NK-92 (cell line): ENCODE results near the gene CTBP2.

Experiments used
- DNase-seq: peaks from one replicate; lab custom pipeline; 2025; ENCODE audit not compliant: unreplicated experiment; lab: John Stamatoyannopoulos, UW

CTBP2 gene

DNA sequence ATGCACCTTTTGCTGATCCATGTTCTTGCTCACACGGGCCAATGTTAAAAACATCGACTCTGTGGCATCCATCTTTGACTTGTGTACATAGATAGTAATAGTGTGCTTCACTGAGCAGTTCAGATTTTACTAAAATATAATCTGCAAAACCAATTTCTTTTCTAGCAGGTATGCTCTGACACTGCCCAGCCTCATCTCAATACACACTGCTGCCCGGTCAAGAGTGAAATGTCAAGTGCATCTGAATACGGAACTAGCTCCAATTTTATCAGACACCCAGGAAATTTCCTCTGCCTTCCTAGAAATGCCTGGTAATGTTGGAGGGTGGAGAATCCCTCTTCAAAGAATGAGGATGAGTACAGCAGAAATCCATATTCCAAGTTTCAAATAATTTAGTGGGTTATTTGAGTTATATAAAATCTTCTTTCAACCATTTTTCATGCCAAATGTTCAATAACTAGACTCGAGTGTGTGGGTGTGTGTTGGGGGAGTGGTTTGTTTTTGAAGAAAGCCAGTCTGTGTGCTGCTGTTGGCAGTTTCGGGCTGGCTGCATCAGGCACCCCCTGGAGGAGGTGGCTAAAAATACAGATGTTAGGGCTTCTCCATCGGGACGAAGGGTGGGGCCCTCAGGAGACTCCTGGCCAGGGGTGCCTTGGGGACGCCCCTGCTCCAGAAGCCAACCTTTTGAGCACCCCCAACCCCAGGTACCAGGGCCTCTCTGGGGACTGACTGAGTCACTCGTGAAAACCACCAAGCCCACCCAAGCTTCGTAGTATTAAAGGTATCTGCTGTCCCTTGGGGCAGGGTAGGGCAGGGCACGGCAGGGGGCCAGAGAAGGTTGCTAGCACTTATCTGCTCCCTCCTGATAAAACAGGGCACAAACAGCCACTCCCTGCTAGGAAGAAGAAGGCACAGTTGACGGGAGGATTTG is 15.4 kb downstream of the CTBP2 start:
- no peak for DNase-seq

DNA sequence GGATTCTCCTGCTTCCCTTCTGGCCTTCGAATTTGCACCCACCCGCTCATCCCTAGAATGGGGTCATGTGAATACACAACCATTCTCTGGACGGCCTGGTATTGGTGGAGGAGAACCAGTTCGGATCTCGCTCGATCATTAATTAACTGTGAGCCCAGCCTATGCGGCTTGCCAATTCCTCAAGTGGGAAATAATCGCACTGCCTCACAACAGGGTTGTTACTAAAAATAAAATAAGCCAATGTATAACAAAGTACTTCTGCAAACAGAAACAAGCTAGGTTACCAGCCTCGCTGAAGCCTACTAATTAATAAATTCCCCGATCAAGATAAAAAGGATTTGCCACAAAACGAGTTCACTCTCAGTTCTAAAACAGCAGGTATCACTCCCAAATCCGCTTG is 16.2 kb downstream of the CTBP2 start:
- DNase-seq: no peak

DNA sequence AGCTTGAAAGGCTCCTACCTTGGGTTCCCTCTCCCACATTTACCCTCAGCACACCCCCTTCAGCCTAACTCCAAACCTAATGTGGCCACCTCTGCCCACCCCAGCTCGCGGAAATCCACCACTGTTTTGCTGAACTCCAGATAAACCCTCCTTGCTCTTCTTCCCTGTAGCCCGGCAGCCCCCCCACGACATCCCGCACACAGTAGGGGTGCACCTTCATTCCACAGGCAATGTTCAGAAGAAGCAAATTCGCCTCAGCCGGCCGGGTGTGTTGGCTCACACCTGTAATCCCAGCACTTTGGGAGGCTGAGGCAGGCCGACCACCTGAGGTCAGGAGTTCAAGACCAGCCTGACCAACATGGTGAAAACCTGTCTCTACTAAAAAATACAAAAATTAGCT is 17.4 kb downstream of the CTBP2 start:
- no peak for DNase-seq

DNA sequence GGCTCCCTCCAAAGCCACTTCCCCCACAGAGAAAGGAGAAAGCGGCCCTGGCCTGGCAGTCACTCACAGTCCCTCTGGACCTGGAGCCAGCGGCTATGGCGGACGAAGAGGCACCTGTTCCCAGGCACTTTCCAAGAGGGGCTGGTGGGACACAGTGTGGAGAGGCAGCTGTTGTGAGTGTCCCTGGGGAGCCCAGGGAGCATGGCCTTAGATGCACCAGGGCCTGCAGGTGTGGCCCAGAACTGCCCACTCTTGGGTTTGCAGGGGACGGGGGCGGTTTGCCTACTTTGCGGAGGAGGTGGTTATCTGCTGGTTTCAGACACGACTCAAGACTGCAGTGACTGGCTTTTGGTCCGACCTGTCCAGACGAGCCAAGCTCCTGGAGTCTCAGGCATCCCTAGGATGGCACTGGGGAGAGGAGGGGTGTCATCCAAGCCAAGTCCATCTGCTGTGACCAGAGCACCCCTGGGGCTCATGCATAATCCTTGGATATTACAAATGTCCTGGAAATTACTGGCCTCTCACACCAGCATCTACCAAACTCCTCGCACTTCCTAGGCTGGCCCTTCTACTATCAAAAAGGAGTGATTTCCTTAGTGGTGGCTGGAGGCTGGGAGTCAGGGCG is 18.4 kb downstream of the CTBP2 start:
- no peak for DNase-seq

DNA sequence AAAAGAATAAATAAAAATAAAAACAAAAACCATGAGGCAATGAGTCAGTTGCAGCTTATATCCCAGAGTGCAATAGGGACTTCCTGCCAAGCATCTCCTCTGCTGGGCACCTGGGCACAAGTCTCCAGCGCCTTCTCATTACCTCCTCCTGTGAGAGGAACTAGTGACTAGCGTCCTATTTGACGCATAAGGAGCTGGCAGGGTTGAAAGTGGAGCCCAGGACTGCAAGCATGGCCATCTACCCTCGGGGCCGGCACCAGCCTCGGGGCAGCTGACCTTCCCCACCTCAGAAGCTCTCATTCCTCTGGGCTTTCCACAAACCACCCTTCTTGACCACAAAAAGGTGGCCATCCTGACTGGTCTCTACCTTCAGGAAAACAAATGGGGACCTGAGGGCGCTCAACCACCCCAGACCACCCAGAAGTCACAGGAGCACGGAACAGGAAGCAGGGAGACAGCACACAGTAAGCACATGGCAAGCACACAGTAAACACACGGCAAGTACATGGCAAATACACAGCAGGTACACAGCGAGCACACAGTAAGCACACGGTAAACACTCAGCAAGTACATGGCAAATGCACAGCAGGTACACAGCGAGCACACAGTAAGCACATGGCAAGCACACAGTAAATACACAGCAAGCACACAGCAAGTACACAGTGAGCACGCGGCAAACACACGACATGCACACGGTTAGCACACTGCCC is 19.1 kb downstream of the CTBP2 start:
- DNase-seq: no peak

DNA sequence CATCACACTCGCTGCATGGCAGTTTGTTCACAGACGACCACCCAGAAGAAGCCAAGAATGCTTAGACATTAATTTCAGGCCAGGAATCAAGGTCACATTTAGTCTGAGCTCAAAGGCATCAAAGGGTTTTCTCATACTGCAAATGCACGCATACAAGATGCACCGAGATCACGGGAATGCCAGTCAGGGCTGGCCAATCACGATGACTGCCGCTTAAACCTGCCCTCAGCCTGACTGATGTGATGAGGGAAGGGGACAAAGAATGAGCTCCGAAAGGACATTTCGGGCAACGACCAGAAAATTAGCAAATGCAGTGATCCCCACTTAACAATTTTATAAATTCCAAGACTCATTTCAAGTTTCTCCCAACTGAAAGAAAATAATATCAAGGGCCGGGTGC is 20.2 kb downstream of the CTBP2 start:
- no peak for DNase-seq

DNA sequence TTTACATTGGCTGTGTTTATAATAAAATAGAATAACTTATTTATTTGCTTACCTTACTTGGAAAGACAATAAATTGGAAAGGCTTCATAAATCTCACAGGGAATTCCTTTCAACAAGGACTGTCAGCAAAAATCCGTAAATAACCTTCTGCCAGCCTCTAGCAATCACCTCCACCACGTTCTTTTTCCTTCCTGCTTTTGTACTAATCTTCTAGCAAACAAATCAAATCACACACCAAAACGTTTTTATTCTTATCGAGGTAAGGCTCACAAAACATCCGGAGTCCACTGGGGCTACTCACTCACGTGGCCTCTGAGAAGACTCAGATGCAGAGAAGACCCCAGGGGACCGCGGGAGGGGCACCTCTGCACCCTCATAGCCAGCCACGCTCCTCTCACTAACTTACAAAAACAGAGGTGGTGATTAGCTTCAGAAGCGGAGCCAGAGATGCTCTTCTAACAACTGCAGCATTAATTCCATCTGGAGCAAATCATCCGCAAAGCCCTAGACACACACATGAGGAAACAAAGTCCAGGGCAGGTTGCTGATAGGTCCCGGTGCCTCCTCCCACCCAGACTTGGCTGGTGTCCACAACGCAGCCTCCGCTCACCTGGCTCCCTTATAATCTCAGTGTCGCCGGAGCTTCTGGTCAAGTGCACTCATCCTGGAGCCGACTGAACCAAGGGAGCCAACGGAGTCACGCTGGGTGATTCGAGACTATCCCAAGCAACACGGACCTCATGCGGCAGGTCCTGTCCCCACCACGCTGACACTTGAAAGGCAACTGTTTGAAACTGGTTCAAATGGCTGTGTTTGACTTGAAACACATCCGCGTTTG is 22.5 kb downstream of the CTBP2 start:
- no peak for DNase-seq

DNA sequence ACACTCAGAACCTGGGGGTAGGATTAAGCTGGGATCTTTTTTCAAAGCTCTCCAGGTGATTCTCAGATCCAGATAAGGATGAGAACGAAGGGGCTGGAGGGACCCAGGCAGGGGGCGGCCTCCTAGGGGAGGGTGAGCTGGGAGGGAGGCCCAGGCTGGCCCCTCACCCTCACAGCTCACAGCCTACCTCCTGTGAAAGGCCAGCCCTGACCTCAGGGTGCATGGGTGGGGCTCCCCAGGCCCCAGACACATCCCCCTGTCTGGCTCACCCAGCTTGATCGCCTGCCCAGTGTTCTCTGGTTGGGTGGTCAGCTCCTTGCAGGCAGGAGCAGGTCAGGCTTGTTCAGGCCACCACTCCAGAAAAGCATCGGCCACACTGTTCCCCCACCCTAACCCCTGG is 24.3 kb downstream of the CTBP2 start:
- DNase-seq: no peak

DNA sequence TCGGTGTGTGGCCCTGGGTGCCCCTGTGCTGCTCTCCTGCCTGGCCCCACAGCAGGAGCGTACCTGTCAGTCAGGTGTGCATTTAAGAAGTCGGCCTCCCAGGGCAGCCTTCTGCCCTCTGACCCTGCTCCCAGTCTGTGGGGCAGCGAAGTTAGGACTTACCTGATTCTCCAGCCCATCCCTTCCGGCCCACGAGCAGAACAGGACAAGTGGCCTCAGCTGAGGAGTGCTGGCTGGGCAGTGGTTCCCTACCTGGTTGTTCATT is 24.7 kb downstream of the CTBP2 start:
- DNase-seq: no peak

DNA sequence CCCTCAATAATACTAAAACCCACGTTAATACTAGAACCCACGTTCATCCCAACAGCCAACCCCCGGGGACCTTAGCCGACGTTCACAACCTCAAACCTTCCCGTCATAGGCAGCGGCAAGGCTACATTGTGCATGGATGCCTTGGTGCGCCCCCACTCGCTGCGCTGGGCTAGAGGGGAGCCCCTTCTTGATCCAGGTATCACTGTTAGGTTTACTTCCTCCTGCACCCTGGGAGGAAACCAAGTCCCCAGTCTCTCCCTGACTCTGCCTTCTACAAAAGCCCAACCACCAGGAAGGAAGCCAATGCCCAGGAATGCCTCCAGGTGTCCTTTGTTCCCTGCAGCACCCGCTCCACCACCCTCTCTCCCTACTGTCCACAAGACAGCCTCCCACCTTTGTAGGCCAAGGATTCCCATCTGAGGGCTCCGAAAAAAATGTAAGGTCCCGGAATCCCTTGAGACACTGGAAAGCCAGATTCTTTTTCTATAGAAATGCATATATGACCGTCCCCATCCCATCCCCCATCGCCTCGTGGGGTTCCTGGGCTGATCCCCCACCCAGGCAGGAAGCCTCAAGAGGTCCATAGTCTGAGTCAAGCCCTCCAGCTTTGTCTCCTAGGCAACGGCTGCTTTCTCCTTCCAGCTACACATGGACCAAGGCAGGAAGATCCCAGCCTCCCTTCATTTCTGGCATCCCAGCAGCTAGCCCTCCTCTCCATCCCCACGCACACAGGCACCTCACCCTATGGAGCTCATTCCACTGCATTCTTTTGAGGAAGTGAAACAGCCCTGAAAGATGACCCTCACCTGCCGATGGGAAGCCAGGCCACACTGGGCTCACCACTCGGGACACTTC is 25.2 kb downstream of the CTBP2 start:
- no peak for DNase-seq

DNA sequence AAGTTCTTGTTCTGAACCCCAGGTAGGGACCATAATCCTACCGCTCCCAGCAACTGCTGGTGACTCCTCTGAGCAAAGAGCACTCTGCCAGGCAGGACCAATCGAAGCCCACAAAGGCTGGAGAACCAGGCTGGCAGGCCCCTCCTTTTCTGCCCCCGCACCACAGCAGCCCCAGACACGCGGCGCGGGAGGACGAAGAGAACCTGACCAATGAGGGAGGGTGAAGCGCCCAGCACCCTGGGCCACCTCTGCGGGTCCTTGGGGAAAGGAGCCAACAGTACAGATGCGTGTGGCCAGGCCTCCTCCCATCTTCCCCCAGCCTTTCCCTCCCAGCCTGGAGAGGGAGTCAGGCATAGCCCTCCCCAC is 25.9 kb downstream of the CTBP2 start:
- DNase-seq: no peak

DNA sequence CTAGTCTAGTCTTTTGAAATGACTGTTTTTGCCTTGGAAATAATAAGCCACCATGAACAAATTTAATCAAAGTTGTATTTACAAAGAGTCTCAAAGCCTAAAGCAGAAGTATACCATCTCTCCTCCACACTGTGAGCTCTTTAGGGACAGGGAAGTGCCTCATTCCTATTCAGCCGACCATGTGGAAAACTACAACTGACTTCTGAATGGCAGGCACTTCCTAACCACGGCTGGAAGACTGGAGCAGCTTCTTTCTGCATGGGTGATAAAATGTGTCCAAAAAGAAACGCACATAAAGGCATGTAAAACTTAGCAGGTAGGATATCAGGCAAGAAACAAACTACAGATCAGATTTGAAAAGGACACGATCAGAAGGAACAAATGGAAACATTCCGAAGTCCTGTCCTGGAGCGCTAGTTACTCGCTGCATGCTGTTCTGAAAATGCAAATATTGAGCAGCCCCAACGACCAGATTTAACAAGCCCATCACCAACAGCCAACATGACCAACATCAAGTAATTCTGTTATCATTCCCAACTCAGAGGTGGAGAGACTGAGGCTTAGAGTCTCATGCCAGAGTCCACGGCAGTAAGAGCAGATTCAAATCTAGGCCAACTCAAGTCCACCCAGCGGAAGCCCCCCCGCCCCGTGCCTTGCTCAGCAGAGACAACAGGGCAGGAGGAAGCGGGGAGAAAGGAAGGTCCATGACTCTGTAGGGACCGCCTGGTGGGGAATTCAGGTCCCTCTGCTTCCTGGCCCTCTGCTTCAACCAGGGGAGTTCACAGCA is 26.5 kb downstream of the CTBP2 start:
- DNase-seq: no peak

DNA sequence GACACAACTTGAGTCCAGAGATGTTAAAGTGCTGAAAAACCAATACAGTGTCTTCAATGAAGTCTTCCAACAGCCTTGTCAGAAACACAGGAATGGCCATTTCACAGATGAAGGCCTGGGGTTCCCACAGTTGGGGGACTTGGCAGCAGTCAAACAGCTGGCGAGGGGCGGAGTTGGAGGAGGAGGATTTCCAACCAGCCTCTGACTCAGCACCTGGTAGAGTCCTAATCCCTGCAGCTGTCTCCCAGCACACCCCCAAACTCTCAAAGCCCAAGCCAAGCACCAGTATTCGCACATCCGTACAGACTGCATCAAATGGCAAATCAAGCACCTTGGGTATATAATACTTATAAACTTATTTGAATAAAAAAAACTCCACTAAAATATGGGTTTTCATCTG is 28.0 kb downstream of the CTBP2 start:
- no peak for DNase-seq

DNA sequence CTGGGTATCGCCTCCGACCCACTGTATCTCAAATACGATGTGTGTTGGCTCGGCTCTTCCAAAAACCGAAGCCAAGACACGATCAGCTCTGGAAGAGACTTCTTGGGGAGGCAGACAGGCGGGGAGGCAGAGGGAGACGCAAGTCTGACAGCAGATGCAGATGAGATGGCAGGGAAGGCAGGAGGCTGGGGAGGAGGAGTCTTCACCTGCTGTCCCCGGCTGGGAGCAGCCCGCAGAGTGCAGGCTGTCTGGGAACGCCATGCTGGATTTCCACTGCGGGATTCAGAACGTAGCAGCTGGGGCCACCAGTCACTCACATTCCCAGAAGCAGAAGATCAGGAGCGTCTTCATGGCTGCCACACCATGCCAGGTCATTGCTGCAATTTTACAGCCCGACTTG is 29.4 kb downstream of the CTBP2 start:
- DNase-seq: no peak

DNA sequence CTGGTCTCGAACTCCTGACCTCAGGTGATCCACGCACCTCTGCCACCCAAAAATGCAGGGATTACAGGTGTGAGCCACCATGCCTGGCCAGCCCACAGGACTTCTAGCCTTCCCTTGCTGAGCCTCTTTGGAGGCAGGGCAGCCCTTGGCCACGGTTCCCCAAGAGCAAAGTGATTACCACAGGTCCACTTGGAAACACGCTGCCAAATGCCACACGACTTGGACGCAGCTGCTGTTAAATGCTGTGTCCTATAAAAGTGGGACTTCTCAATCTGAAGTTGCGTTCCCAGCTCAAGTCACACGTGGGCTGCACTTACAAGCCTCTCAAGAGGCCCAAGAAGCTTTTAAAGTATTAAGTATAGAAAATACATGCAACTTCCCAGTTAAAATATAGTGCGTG is 30.1 kb downstream of the CTBP2 start:
- no peak for DNase-seq

DNA sequence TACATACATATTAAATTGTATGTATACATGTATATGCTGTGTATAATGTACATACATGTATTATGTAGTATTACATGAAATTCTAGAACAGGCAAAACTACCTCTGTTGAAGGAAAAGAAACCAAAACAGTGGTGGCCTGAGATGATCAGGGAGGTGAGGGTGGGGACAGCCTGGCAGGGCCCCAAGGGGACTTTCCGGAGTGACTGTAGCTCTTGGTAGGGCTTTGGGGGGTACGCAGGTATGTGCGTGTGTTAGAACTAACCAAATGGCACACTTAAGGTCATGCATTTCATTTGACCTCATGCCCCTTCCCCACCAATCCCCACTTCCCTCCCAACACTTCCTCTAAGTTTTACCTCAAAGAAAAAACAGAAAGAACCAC is 31.3 kb downstream of the CTBP2 start:
- no peak for DNase-seq

DNA sequence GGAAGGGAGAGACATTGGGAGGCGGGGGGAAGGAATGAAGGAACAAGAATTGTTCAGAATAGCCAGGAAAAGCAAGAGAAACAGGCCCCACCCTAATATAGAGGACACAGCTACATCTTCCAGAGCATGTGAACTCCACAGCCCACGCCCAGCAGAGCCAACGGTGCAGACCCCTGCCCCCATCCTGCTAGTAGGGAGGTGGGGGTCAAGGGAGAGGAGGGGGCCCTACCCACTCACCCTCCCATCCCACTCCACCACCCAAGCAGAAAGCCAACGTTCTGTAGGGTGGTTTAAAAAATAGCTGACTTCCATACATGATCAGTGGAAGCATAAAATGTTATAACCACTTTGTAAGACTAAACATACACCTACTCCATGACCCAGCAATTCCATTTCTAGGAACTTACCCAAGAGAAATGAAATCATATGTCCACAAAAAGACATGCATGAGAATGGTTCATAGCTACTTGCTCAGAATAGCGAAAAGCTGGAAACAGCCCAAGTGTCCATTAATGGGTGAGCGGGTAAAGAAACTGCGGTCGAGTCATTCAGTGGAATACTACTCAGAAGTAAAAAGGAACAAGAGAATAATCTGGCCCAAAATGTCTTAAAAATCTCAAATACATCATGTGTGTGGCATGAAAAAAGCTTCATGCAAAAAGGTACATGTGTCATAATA is 31.8 kb downstream of the CTBP2 start:
- DNase-seq: no peak

DNA sequence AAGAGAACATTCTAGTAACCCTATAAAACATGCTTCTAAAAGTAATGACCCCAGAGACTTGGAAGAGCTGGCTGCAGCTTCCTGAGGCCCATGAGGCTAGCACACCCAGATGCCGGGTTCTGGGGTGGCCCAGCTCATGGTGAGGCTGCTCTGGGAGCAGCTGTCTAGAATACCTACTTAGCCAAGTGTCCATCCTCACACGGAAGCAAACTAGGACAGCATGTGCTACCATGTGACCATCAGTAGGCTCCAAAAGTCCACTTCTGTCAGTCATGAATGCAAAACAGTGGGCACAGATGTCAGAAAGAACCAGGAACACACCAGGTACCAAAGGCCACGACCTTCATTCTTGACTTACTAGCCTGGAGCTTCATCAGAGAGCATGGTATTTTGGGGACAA is 32.4 kb downstream of the CTBP2 start:
- DNase-seq: no peak

DNA sequence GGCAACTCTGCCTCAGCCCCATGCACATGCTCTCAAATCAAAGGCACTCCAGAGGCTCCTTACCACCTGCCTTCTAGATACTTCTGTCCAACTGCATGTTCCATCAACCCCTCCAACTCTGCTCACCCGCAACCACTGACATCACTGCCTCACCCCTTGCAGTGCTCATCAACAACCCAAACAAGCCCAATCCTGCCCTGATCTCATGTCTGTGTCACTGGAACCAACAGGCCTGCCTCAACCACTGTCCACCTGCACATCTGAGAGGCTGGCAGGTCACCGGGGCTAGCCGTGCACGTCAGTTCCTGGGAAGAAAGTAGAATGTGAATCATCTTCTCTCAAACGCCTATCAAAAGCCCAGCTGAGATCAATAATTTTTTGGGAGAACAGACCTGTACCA is 33.3 kb downstream of the CTBP2 start:
- no peak for DNase-seq
